ENCODE results near the gene RNF213.

GRCh38 chr17:80289616-80290015 lies 29.0 kb downstream of the RNF213 start:
- TF ChIP-seq EZH2 (IDR thresholded peaks at IDR 0.05; ENCODE audit: borderline replicate concordance, low read length) (no peak), CTCF (IDR thresholded peaks at IDR 0.05; ENCODE audit: low read length) (no peak)
